Progenitor cell of endocrine pancreas (in vitro differentiated cells): Measurements from ENCODE around the gene DLGAP1. TPM values are rescaled to one million over a fixed set of nuclear protein-coding genes. Genes with fewer than 3 reads are reported as not detected.

Source experiments
- DNase-seq: peaks from one replicate; pipeline ENCODE4 v3.0.0; 2021; ENCODE audit warnings: low spot score; ENCODE audit not compliant: unreplicated experiment
- H3K27ac Mint-ChIP-seq: 2 replicates; pipeline ENCODE4 v1.8.0; 2021; ENCODE audit warnings: mild to moderate bottlenecking, moderate library complexity, mixed read lengths
- H3K27me3 Mint-ChIP-seq: 2 replicates; pipeline ENCODE4 v1.8.0; 2021; ENCODE audit warnings: mixed read lengths
- H3K36me3 Mint-ChIP-seq: 2 replicates; pipeline ENCODE4 v1.8.0; 2022; ENCODE audit warnings: mixed read lengths; ENCODE audit not compliant: insufficient read depth
- H3K4me1 Mint-ChIP-seq: 2 replicates; pipeline ENCODE4 v1.8.0; 2021; ENCODE audit warnings: low read depth, mixed read lengths
- H3K4me3 Mint-ChIP-seq: 2 replicates; pipeline ENCODE4 v1.8.0; 2021; ENCODE audit warnings: low read depth, mild to moderate bottlenecking, moderate library complexity, mixed read lengths
- H3K9me3 Mint-ChIP-seq: 2 replicates; pipeline ENCODE4 v1.8.0; 2021; ENCODE audit warnings: low read depth, mixed read lengths
- total RNA-seq: library from RNA; stranded (reverse); gene quantifications from 2 replicates; pipeline ENCODE4 v1.2.1, GENCODE V29; 2021
- TF ChIP-seq, protein P1 (sequence below): fragments of 200-600 bp; sonication (generic); IDR thresholded peaks from one replicate; pipeline ENCODE4 v1.5.0; 2021; ENCODE audit warnings: antibody characterized with exemption, mild to moderate bottlenecking; ENCODE audit not compliant: unreplicated experiment

The DLGAP1 gene
- total RNA-seq, 1 donor from 2014 or later, result 16.7 TPM

DNA sequence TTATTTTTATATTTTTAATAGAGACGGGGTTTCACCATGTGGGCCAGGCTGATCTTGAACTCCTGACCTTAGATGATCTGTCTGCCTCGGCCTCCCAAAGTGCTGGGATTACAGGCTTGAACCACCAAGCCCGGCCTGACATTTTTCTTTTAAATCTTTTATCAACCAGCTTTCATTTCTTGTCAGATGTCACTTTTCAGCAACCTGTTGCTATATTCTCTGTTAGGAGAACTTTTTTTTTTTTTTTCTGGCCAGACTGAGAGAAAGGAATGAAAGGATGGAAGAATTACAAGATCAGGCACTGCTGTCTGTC is 858.8 kb downstream of the DLGAP1 start:
- Mint-ChIP-seq H3K9me3 (no peaks in the 10 kb centered on the region), H3K4me3 (no peak overlapping the region), H3K36me3 (no peaks in the 10 kb centered on the region), H3K27me3 (no peaks in the 10 kb centered on the region), H3K4me1 (peaks cover 42% of the 10 kb centered on the region), H3K27ac (peak overlapping the region; percentile 96)
- no peak for DNase-seq
- TF ChIP-seq, protein P1, sequence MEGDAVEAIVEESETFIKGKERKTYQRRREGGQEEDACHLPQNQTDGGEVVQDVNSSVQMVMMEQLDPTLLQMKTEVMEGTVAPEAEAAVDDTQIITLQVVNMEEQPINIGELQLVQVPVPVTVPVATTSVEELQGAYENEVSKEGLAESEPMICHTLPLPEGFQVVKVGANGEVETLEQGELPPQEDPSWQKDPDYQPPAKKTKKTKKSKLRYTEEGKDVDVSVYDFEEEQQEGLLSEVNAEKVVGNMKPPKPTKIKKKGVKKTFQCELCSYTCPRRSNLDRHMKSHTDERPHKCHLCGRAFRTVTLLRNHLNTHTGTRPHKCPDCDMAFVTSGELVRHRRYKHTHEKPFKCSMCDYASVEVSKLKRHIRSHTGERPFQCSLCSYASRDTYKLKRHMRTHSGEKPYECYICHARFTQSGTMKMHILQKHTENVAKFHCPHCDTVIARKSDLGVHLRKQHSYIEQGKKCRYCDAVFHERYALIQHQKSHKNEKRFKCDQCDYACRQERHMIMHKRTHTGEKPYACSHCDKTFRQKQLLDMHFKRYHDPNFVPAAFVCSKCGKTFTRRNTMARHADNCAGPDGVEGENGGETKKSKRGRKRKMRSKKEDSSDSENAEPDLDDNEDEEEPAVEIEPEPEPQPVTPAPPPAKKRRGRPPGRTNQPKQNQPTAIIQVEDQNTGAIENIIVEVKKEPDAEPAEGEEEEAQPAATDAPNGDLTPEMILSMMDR, result no peak

DNA sequence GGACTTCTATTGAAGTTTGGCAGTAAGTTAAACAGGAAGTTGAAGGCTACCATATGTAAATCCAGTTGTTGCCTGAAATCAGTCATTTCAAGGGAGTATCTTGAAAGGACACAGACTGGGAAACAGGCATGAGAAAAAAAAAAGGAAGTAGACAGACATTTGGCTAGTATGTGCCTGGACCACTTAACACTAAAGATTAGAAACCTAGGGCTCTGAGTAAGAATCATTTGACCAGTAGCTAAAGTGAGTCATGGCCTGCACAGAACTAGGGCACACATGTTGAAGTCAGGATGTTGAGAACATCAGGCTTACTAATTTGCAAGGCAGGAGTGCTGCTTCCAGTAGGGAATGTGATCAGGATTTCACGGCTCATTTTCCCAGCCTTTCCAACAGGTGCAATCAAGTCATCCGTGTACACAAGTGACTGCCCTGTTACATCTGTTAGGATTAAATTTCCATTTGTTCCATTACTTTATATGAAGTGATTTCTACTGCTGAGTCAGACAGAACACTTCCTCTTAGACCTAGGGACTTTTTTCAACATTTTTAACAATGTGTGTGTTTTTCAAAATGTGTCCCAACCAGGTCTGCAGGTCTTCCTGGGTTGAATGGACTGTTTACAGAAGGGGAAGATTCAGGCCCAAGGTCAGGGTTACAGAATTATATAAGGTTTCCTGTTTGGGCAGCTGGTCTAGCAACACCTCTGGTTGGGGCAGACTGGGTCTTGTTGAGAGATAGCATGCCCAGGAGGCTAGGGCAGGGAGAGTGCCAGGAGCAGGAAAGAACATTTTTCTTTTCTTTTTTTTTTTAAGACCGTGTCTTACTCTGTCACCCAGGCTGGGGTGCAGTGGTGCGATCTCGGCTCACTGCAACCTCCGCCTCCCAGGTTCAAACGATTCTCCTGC is 859.5 kb downstream of the DLGAP1 start:
- TF ChIP-seq, protein P1, result no peak
- Mint-ChIP-seq H3K4me1 (peaks cover 46% of the 10 kb centered on the region), H3K4me3 (peak overlapping the region; percentile 31), H3K9me3 (no peaks in the 10 kb centered on the region), H3K27me3 (no peaks in the 10 kb centered on the region), H3K27ac (peak overlapping the region; percentile 98), H3K36me3 (no peaks in the 10 kb centered on the region)
- no peak for DNase-seq

DNA sequence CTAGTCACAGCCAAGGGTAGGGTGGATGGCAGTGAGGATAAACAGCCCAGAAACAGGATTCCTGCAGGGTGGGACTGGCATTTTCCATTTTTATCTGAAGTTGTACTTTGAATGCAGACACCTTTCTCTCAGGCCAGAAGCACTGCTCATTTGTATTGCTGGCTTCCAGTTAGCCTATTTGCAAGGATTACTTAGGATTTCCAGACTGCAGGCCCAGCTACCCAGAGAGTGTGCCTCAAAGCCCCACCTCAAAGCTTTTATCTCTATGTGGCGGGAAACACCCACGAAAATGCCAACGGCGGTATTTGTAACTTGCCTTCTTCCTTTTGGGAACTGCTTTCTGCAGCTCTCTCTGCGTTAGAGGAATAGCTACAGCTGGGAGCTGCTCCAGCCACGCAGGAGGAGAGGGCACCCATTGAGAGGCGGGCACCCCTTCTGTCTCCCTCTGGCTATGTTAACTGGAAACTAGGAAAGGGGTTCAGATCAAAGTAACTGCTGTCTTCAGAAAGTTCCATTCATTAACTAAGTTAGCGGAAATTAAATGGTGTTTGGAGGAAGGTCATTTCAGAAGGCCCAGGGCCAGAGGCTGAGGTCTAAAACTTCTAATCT is 860.2 kb downstream of the DLGAP1 start:
- H3K4me3 Mint-ChIP-seq, result peak overlapping the region; percentile 71
- TF ChIP-seq, protein P1, result no peak
- peak overlapping the region; percentile 98 for H3K27ac Mint-ChIP-seq
- H3K36me3 Mint-ChIP-seq, result no peaks in the 10 kb centered on the region
- H3K9me3 Mint-ChIP-seq, result no peaks in the 10 kb centered on the region
- no peaks in the 10 kb centered on the region for H3K27me3 Mint-ChIP-seq
- DNase-seq, result no peak
- H3K4me1 Mint-ChIP-seq, result peaks cover 46% of the 10 kb centered on the region

GRCh38 chr18:3593904-3594759 is 861.0 kb downstream of the DLGAP1 start:
- Mint-ChIP-seq H3K36me3 (no peaks in the 10 kb centered on the region), H3K4me1 (peaks cover 46% of the 10 kb centered on the region)

More at GRCh38 chr18:3593904-3594759, 861.0 kb downstream of the DLGAP1 start:
- Mint-ChIP-seq H3K4me3 (peak overlapping the region; percentile 71), H3K27ac (peak overlapping the region; percentile 98), H3K27me3 (no peaks in the 10 kb centered on the region), H3K9me3 (no peaks in the 10 kb centered on the region)
- TF ChIP-seq, protein P1, result peak; percentile 76
- peak; percentile 78 for DNase-seq
